Globus pallidus (tissue), 1 donor: ENCODE measurements around the gene CSF3R.

ENCODE experiments used
- DNase-seq: peaks from one replicate; pipeline ENCODE4 v3.0.0-alpha.2; 2015; ENCODE audit warnings: low spot score

Gene CSF3R

GRCh38 chr1:36482724-36483388 is at the start of gene CSF3R:
CSF3R (minus strand) TSS chr1:36482913; CDS start chr1:36479496, 3,417 bp downstream.
- no peak for DNase-seq

- DNase-seq: no peak
These were observed 49.1 kb upstream of the CSF3R start for GRCh38 chr1:36531833-36532232.

- no peak for DNase-seq
These were observed 48.1 kb upstream of the CSF3R start for GRCh38 chr1:36530791-36531190.

GRCh38 chr1:36530261-36530660 is 47.5 kb upstream of the CSF3R start:
- no peak for DNase-seq

- DNase-seq: no peak
These were observed 47.1 kb upstream of the CSF3R start for GRCh38 chr1:36529769-36530260.

GRCh38 chr1:36528361-36529349 is 45.9 kb upstream of the CSF3R start:
- DNase-seq: no peak

GRCh38 chr1:36525166-36525565 is 42.5 kb upstream of the CSF3R start:
- no peak for DNase-seq

GRCh38 chr1:36524359-36525062 is 41.8 kb upstream of the CSF3R start:
- no peak for DNase-seq

GRCh38 chr1:36523850-36524249 is 41.1 kb upstream of the CSF3R start:
- DNase-seq: no peak

- no peak for DNase-seq
These were observed 40.5 kb upstream of the CSF3R start for GRCh38 chr1:36523230-36523495.

GRCh38 chr1:36522461-36523229 is 39.9 kb upstream of the CSF3R start:
- no peak for DNase-seq

- no peak for DNase-seq
These were observed 39.3 kb upstream of the CSF3R start for GRCh38 chr1:36522021-36522420.

- DNase-seq: no peak
These were observed 38.2 kb upstream of the CSF3R start for GRCh38 chr1:36520771-36521420.

- no peak for DNase-seq
These were observed 37.3 kb upstream of the CSF3R start for GRCh38 chr1:36520056-36520455.

GRCh38 chr1:36517011-36517771 is 34.5 kb upstream of the CSF3R start:
- no peak for DNase-seq

GRCh38 chr1:36516372-36517010 is 33.8 kb upstream of the CSF3R start:
- DNase-seq: peak; percentile 41

- DNase-seq: no peak
These were observed 32.8 kb upstream of the CSF3R start for GRCh38 chr1:36515315-36516138.

- DNase-seq: no peak
These were observed 31.8 kb upstream of the CSF3R start for GRCh38 chr1:36514501-36514900.
